Activated effector memory CD4-positive, alpha-beta T cell treated with Interleukin-2 at 50 U/mL for 16 hours (primary cell): ENCODE results near the gene PDGFD.

Experiments
- DNase-seq: peaks from one replicate; pipeline ENCODE4 v3.0.0-alpha.2; 2020

Gene PDGFD

DNA sequence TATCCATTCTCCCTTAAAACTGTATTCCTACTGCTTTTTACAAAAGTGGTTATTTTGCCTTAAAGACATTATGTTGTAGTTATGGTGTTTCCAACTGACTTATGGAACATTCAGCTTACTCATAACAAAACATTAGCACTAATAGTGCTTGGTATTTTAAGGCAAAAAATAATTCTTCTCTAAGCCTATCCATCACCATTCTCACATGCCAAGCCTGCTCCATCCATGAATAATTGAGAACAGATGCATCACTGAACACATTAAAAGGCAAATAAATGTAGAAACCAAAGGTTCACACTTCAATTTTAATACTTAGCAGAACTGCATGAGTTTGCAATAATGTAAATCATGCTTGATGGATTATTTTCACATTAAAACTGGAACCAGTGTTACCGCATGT, 169.9 kb downstream of the PDGFD start:
- no peak for DNase-seq

DNA sequence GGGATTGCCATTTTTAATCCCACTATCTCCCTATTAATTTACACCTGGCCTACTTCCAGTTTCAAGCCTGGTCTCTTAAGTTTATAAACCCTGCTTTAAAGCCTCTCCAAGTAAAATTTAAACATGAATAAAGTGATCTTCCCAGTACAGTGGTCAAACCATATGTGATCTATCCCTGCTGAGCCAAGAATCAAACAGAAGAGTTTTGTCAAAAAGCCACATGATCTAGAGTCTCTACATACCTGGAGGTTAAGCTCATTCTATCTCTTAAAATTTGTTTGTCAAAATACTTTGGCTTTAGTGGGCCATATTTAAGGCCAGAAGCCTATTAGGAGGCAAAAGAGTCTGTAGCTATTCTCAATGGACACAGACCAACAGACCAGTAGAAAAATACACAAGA, 170.4 kb downstream of the PDGFD start:
- DNase-seq: no peak

DNA sequence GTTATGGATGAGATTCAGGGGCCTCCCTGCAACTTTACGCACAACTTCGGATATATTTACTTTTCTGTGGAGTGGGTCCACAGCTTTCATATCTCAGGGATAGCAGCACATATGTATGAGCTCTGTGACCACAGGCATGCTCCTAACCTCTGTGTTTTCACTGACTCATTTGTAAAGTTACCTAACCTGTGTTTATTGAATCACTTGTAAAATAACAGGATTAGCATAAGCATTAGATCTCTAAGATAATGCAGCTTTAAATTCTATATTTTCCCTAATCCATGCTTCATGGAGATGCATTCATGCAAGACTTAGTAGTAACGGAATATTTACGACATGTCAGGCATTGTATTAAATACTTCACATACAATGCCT, 175.4 kb downstream of the PDGFD start:
- no peak for DNase-seq

DNA sequence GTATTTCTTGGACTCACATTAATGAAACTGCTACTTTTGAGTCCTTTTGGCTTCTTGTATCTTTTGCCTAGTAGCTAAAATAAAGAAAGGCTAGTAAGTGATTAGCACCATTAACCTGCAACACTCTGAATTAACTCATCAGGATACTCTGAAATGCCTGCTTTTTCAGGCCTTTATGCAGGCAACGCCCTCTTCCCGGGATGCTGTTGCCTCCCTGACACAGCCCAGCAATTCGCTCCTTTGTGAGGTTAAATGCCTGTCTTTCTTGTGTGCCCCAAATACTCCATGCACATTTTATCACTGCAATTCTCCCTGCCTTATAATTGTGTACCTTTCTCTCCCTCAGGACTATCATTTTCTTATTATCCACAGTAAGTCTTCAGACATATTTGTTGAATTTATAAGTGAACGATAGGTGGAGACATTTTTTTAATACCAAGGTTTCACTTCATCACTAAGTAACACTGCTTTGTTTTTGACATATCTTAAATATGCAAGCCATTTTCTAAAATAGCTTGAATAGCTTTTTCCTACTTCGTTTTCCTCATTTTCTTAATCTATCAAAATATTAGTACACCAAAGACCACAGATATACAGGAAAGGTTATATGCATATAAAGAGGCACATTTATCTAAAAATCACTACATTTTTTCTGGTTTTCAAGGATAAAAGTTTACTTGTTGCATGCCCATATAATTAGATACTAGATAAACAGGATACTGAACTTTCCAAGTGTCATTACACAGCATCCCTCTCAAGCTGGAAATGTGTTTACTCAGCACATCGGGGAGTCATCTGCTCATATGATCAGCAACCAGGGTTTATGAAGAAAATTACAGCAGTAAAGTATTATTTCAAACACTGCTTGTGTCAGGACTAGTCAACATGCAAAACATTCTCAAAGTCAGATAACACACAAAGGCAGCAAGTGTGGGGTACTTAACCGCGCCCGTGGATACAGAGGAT, 176.0 kb downstream of the PDGFD start:
- DNase-seq: no peak

DNA sequence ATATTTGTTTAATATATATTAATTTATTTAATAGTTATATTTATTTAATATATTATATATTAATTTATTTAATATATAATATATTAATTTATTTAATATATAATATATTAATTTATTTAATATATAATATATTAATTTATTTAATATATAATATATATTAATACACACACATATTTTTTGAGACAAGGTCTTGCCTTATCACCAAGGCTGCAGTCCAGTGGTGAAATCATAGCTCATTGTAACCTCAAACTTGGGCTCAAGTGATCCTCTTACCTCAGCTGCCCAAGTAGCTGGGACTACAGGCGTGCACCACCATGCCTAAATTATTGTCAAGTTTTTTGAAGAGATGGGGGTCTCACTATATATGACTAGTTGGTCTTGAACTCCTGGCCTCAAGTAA, 178.9 kb downstream of the PDGFD start:
- no peak for DNase-seq

DNA sequence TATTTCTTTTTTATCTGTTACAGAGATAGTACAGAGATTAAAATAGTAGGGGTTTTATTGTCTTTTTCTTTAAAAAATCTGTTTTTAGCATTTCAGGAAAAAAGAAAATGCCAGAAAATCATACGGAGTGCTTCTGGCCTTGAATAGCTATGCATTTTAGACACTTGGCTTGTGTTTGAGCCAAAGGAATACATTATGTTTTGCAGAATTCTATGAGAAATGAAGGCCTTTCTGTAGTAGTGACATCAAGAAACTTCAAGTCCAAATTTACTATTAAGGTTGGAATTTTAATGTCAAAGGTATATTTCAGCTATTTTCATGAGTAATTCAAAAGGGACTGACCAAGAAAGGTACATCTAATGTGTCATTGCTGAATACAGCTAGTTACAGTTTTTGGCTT, 183.8 kb downstream of the PDGFD start:
- no peak for DNase-seq

DNA sequence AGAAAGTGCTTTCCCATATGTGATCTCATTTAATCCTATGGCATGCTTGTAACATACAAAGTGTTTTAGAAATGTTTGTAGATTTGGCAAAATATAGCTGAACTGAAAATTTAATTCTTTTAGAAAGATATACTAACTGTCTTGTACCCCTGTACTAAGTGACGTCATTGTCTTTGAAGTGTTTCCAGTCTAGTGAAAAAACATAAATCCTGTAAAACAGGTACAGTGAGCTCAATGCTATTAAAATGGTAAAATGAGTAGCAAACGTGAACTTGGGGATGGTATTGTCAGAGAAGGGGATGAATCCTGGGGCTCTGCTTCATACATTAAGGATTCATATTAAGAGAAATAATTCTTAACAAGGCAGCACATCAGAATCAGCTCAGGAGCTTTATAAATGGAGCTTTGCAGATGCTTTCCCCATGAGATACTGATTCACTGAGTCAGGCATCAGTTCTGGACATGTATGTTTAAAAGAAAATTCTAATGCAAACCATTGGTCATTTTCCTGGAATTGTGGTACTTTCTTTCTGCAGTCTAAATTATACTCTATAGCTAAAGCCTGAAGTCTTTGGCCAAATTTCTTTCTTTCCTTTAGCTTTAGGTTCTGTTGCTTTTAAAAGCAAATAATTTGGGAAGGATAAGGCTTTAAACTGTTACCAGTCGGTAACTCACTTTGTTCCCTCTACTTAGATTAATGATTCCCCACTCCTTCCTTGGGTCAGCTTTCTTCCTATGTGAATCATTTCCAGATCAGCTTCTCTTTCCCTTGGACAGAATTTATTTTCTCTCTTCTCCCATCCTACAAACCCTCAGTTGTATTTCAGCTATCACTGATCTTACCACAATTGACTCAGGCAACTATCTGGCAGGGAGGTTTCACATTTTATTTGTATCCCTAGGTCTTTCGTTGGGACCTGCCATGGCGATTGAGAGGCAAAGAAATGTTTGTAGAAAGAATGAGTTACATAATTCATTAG, 185.0 kb downstream of the PDGFD start:
- DNase-seq: no peak

DNA sequence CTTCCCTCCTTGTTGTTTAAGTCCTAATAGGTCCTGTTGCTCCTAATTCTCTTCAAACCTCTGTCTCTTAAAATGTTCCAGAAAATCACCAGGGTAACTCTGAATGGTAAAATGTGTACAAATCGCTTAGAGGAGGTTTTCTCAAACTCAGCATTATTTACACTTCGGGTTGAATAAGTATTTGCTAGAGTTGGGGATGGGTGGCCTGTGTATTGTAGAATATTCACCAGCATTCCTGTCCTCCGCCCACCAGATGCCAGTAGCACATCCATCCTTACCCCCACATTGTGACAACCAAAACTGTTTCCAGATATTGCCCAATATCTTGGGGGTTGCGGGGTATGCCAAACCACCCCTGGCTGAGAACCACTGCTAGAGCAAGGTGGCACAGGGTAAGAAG, 191.9 kb downstream of the PDGFD start:
- no peak for DNase-seq

DNA sequence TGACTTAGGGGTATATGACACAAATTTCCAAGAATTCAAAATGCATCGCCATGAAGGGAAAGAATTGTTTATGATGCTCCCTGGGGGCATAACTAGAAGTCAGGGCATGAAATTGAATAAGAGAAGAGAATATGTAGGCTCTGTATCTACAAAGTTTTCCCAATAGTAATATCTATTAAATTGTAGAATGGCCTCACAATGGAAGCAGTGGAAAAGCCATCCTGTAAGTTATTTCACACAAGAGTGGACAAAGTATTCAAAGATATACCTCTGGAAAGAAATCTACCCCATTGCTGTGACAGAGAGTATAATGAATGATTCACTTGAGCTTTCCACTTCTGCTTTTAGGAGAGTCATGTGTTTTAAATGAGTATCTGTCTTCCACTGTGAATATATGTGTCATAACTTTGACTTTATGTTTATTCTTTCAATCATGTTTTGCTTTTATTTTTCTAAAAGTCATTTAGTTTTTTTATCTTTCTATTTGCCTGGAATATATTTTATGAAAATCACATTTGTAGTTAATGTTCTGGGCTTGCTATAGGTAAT, 193.2 kb downstream of the PDGFD start:
- DNase-seq: no peak

DNA sequence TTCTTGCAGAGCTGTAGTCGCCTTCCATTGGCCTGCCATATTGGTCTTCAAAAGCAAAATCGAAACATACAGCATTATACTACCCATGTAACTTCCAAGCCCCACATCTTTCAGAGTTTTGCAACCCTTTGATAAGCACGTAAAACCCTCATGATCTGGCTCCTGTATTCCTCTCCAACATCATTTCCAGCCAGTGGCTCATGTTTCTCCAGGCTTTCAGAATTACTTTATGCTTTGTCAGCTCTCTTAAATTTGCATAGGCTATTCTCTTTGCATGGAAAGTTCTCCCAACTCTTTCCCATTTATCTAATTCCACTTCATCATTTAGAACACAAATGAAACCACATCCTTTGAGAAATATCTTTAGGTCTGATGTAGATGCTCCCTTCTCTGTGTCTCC, 195.3 kb downstream of the PDGFD start:
- DNase-seq: no peak

DNA sequence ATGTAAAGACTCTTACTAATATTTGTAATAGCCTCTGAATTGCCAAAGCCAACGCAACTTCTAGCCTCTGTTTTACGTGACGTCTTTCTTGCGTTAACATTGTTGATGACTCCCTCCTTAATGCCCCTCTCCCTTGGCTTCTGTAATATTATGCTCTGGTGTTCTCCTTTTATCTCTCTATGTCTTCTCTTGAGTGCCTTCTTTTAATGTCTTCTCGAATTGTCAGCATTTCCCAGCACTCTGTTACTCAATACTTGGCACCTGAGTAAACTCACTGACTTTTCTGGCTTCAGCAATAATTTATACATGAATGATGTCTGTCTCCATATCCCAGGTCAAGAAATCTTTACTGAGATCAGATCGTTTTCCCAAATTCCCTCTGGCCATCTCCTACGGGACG, 196.0 kb downstream of the PDGFD start:
- DNase-seq: no peak

DNA sequence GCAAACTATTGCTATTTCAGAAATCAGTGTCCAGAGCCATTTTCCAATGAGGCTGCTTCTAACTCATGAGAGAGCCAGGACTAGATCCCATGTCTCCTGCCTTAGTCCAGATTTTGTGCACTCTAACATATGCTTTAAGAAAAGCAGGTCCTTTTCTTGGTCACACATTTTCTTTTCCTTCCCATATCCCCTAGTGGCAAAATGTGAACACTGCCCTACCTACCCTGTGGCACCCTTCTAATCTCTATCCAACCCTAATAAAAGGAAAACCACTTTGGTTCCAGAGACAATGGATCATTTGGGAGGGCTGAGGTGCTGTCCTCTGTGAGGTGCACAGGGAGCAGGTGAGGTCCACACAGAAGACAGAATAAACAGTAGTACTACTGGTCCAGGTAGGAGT, 199.6 kb downstream of the PDGFD start:
- DNase-seq: no peak

DNA sequence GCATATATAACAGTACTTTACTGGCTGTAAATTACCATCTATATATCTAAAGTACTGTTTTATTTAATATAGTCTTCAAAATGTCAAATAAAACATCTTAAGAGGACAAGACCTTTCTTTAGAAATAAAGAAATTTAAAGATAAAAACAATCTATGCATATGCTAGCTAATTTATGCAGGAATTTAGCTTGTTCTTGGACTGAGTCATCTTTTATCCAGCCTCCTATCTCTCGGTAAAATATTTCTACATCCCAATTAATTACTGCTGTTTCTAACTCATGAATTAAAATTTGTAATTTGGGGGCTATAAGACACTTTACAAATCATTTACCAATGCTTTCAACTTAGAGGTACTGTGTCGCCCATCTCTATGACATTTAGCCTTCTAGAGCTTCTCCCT, 200.3 kb downstream of the PDGFD start:
- no peak for DNase-seq

DNA sequence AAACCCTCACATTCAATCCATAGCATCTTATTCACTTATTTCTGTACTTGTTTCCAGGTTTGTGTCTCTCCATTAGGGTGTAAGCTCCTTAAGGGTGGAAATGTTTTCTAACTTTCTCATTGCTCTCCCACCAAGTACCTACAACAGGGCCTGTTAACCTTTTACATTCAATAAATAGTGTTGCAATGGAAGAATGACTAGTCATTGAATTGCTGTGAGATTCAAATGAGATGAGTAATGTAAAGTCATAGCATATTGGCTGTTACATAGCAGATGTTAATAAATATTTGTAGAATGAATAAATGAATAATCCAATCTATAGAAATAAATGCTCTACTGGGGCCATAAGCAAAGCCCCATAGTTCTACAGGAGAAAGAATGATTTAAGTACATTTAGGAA, 202.9 kb downstream of the PDGFD start:
- no peak for DNase-seq

DNA sequence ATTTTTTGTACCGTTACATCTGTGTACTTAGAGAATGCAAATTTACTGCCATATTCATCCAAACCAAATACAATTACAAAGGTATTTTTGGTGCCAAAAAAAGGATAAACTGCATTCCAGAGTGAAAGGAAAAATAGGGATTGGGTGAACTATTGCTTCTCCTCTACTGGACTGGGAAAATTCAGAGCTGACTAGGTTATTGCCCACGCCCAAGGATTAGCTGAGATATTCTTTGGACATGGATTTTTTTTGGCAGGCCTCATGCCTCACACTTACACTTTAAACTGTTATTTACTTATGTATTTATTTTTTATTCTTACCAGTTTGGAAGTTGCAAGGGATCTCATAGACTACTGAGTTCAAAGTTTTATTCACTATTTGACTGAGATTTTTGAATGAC, 203.8 kb downstream of the PDGFD start:
- DNase-seq: no peak

DNA sequence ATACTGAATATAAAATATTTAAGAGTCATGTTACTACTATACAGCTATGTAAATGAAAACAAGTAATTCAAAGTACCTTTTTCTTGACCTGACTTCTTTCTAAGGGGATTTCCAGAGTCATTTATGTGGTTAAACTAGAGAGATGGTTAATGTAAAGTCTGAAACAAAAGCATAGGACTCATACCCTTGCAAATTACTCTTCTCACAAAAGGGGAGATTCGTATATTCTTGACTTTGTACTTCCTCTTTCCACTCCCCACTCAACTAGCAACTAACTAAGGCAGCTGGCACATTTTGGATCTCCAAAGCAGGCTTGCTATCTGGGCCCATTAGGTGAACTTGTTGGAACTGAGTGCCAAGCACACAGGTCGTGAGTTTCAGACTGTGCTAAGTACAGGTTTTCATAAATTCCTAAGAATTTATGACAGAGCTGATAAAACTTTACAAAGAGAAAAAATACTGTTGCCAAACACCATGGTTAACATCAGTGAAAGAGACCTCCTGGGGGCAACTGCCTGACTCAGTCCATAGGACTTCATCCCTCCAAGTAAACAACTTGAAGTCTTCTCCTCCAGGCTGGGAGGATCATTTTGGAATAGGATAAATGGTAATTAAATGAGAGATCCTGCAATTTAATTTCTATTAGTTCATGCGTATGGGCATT, 204.5 kb downstream of the PDGFD start:
- DNase-seq: no peak

DNA sequence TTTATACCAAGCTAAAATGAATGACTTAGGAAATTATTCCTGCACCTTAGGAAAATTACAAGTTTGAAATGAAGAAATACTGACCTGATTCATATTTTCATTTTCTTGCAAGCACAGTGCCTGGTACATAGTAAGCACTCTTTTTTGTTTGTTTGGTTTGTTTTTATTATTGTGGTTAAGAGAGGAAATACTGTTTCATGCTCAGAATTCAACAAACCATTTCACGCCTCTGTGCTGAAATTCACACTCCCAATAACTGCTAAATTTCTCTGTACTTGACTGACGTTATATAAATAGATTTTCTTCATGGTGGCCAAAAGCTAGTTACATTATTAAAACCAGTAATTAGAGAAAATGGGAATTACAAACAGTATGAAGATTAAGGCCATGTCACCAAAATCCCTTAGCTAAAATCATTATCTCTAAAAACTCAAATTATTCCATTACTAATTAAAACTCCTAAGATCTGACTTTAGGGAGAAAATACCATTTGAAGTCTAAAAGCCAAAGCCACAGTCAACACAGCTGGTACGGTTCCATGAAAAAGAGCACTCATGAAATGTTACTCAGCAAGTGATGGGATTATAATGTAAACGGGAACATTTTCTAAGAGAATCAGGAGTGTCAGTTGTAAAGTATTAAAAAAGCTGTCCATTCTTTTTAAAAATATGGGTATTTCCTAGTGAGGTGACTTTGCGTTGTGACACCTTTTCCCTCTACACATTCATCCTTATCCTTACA, 205.3 kb downstream of the PDGFD start:
- no peak for DNase-seq

DNA sequence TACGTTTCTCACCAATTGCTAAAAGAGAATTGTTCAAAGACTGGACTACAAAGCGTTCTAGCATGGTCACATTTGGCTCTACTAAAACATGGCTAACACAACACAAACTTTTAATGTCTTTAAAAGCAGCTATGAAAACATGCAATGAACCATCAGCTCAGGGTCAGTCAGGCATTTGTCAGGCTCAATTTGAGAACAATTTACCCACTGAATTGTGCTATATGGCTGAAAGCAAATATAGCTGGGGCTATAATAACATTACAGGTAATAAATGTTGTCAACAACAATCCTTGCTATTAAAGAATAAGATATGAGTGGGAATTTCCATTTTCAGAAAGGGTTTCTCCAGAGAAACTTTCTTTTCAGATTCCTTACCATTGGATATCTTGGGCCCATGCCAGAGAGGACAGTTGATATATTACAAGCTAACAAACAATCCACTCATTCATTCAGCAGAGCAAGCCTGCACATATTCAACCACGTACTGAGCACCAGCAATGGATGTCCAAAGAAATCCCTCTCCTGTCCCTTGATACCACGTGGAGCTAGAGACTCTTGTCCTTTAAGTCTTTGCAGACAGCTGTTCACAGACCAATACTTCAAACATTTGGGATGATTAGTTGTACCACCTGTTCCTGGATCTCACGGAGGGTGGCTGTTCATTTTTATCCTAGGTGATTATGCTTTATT, 210.0 kb downstream of the PDGFD start:
- no peak for DNase-seq

DNA sequence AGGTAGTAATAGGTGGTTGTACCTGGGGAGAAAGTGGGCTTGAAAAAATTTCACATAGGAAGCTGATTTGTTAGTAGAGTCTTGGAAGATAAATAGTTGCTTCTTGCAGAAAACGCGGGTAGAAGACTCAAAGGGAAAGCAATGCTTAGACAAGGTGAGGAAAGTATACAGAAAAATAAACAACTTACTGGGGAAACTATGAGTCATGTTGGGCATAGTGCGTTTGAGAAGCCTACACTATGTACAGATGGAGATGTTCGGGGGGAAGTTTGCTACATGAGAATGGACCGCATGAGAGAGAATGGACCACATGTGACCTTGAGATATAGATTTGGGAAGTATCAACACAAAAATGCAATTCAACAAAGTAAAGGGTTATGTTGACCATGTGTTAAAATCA, 214.2 kb downstream of the PDGFD start:
- DNase-seq: no peak

DNA sequence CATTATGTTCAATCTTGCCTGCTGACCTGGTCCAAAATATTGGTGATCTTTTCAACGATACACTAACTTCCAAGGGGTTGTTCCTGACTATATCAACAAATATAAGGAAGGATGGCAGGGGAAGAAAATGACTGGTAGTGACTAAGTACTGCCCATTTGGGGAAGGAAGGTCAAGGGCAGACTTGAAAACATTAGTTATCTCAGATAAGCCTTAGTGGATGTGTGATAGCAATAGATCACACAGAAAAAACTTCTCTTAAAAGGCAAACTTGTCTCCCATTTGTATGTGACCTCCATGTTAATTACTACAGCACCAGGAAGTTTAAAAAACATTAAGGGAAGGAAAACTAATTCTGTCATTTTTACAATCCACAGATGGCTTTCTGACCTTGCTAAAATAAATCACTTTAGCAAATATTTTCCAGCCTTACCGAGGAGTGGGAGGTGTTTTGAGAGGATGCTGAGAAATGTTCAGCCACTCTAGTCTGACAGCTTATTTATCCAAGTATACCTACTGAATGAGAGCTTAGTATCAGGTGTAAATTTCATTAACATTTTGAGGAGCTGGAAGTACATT, 215.7 kb downstream of the PDGFD start:
- DNase-seq: no peak

DNA sequence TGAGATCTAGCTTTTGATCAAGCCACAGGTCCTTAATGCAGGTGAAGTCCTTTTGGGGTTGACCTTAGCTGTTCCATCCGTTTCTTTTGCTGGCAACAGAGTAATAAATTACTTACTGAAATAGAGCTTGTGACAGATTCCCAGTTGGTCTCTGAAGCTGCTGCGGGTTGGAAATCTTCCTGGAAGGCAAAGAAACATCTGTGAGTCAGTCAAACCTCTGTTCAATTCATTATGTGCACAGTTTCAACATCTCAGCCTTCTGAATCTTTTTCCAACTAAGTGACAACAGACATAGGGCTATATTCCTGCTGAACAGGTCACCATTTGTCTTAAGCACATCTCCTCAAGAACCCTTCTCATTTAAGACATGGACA, 216.4 kb downstream of the PDGFD start:
- no peak for DNase-seq
